ENCODE data around the gene FAR1.

The FAR1 gene

GRCh38 chr11:13672576-13673210 is 4.2 kb downstream of the FAR1 start:
- Histone ChIP-seq H2AFZ (ENCODE audit: low read depth, low read length) (no peak overlapping the region), H3K79me2 (ENCODE audit: insufficient read depth, low read length) (no peaks in the 10 kb centered on the region), H3K36me3 (ENCODE audit: insufficient read depth, low read length) (no peaks in the 10 kb centered on the region), H4K20me1 (ENCODE audit: insufficient read depth, low read length) (no peaks in the 10 kb centered on the region), H3K4me2 (ENCODE audit: insufficient read depth, low read length) (no peak overlapping the region), H3K9me3 (ENCODE audit: insufficient read depth, low read length, severe bottlenecking) (no peaks in the 10 kb centered on the region), H3K4me1 (ENCODE audit: insufficient read depth, low read length) (no peaks in the 10 kb centered on the region), H3K9ac (ENCODE audit: low read depth, low read length) (no peak overlapping the region), H3K4me3 (ENCODE audit: low read depth in 1 of 2, low read length in 2 of 2) (no peak overlapping the region), H3K27ac (ENCODE audit: low read length) (no peak overlapping the region), H3K27me3 (ENCODE audit: insufficient read depth, low read length, poor library complexity) (peaks cover 6% of the 10 kb centered on the region)
- no peak for ATAC-seq (ENCODE audit: insufficient read depth, low read depth)
- DNase-seq: no peak
- TF ChIP-seq EZH2 (IDR thresholded peaks at IDR 0.05; ENCODE audit: borderline replicate concordance, low read depth, low read length, severe bottlenecking) (no peak), CTCF (IDR thresholded peaks at IDR 0.05; ENCODE audit: borderline replicate concordance, extremely low read depth, low read length, poor library complexity, severe bottlenecking) (no peak)

GRCh38 chr11:13674799-13675509 is 6.5 kb downstream of the FAR1 start:
- ATAC-seq (ENCODE audit: insufficient read depth, low read depth) (no peak), DNase-seq (no peak)
- no peaks in the 10 kb centered on the region for H3K36me3 ChIP-seq (ENCODE audit: insufficient read depth, low read length)
- H3K79me2 ChIP-seq (ENCODE audit: insufficient read depth, low read length): no peaks in the 10 kb centered on the region
- no peak overlapping the region for H3K4me3 ChIP-seq (ENCODE audit: low read depth in 1 of 2, low read length in 2 of 2)
- no peak overlapping the region for H3K4me2 ChIP-seq (ENCODE audit: insufficient read depth, low read length)
- no peaks in the 10 kb centered on the region for H3K9me3 ChIP-seq (ENCODE audit: insufficient read depth, low read length, severe bottlenecking)
- TF ChIP-seq EZH2 (IDR thresholded peaks at IDR 0.05; ENCODE audit: borderline replicate concordance, low read depth, low read length, severe bottlenecking): no peak
- TF ChIP-seq CTCF (IDR thresholded peaks at IDR 0.05; ENCODE audit: borderline replicate concordance, extremely low read depth, low read length, poor library complexity, severe bottlenecking): no peak
- no peak overlapping the region for H3K27ac ChIP-seq (ENCODE audit: low read length)
- H2AFZ ChIP-seq (ENCODE audit: low read depth, low read length): no peak overlapping the region
- peaks cover 6% of the 10 kb centered on the region for H3K27me3 ChIP-seq (ENCODE audit: insufficient read depth, low read length, poor library complexity)
- H3K4me1 ChIP-seq (ENCODE audit: insufficient read depth, low read length): no peaks in the 10 kb centered on the region
- no peaks in the 10 kb centered on the region for H4K20me1 ChIP-seq (ENCODE audit: insufficient read depth, low read length)
- no peak overlapping the region for H3K9ac ChIP-seq (ENCODE audit: low read depth, low read length)

GRCh38 chr11:13676576-13676975 is 8.1 kb downstream of the FAR1 start:
- H3K4me3 ChIP-seq (ENCODE audit: low read depth in 1 of 2, low read length in 2 of 2): no peak overlapping the region
- no peak overlapping the region for H3K4me2 ChIP-seq (ENCODE audit: insufficient read depth, low read length)
- peaks cover 6% of the 10 kb centered on the region for H3K27me3 ChIP-seq (ENCODE audit: insufficient read depth, low read length, poor library complexity)
- no peak overlapping the region for H3K27ac ChIP-seq (ENCODE audit: low read length)
- H3K9ac ChIP-seq (ENCODE audit: low read depth, low read length): no peak overlapping the region
- no peaks in the 10 kb centered on the region for H3K9me3 ChIP-seq (ENCODE audit: insufficient read depth, low read length, severe bottlenecking)
- no peaks in the 10 kb centered on the region for H4K20me1 ChIP-seq (ENCODE audit: insufficient read depth, low read length)
- no peak for TF ChIP-seq EZH2 (IDR thresholded peaks at IDR 0.05; ENCODE audit: borderline replicate concordance, low read depth, low read length, severe bottlenecking)
- TF ChIP-seq CTCF (IDR thresholded peaks at IDR 0.05; ENCODE audit: borderline replicate concordance, extremely low read depth, low read length, poor library complexity, severe bottlenecking): no peak
- ATAC-seq (ENCODE audit: insufficient read depth, low read depth) (no peak), DNase-seq (no peak)
- H3K4me1 ChIP-seq (ENCODE audit: insufficient read depth, low read length): no peaks in the 10 kb centered on the region
- no peaks in the 10 kb centered on the region for H3K36me3 ChIP-seq (ENCODE audit: insufficient read depth, low read length)
- no peaks in the 10 kb centered on the region for H3K79me2 ChIP-seq (ENCODE audit: insufficient read depth, low read length)
- no peak overlapping the region for H2AFZ ChIP-seq (ENCODE audit: low read depth, low read length)
